Measurements from ENCODE around the gene CLSTN2. TPM values are rescaled to one million over a fixed set of nuclear protein-coding genes. Genes with fewer than 3 reads are reported as not detected.

CLSTN2 gene
- total RNA-seq, 1 donor from 2014 or later: 0.74 TPM

DNA sequence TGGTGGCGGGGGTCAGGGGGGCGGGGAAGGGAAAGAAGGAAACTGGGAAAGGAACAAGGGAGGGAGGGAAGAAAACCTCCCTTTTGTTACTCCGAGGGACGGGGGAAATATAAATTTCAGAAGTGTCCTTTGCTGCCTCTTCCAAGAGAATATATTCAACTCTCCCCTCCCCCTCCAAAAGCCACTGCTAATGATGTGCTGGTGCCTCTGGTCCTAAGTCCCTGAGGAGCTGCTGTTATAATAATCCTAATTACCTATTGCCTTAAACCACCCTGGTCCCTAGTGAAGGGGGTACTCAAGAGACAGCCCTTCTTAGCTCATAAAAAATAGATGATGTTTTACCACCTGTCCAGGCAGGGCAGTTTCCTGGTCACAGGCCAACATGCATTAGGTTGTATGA, 624.6 kb downstream of the CLSTN2 start:
- DNase-seq (ENCODE audit: low spot score): no peak
- no peak overlapping the region for H3K27ac Mint-ChIP-seq (ENCODE audit: unreplicated experiment)
- no peaks in the 10 kb centered on the region for H3K4me1 Mint-ChIP-seq (ENCODE audit: unreplicated experiment)
- TF ChIP-seq, protein P1, sequence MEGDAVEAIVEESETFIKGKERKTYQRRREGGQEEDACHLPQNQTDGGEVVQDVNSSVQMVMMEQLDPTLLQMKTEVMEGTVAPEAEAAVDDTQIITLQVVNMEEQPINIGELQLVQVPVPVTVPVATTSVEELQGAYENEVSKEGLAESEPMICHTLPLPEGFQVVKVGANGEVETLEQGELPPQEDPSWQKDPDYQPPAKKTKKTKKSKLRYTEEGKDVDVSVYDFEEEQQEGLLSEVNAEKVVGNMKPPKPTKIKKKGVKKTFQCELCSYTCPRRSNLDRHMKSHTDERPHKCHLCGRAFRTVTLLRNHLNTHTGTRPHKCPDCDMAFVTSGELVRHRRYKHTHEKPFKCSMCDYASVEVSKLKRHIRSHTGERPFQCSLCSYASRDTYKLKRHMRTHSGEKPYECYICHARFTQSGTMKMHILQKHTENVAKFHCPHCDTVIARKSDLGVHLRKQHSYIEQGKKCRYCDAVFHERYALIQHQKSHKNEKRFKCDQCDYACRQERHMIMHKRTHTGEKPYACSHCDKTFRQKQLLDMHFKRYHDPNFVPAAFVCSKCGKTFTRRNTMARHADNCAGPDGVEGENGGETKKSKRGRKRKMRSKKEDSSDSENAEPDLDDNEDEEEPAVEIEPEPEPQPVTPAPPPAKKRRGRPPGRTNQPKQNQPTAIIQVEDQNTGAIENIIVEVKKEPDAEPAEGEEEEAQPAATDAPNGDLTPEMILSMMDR (IDR thresholded peaks at IDR 0.05; ENCODE audit: unreplicated experiment): no peak
- H3K27me3 Mint-ChIP-seq (ENCODE audit: unreplicated experiment): peaks cover 1% of the 10 kb centered on the region
- no peak overlapping the region for H3K4me3 Mint-ChIP-seq (ENCODE audit: unreplicated experiment)
- H3K36me3 Mint-ChIP-seq (ENCODE audit: low read depth, unreplicated experiment): no peaks in the 10 kb centered on the region
- H3K9me3 Mint-ChIP-seq (ENCODE audit: unreplicated experiment): no peaks in the 10 kb centered on the region

DNA sequence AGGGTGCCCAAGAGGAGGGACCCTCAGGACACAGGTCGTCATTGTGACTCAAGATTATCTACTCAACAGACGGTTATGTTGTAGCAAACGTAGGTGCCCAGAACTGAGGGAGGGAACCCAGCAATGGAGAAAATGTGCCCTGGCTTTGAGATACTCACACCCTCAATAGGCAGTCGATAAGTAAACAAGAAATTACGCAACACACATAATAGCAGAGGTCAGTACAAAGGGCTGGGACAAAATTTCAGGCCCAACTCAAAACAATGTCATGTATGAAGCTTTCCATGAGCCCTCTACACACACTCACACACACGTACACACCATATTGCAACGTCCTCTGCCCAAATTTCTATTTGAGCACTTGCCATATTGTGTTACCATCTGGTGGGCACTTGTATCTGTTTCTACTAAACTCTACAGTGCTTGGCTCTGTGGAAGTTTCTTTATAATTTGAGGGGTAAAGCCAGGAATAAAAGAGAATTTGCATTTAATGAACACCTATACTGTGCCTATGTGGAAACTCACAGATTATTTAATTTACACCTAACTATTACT, 628.3 kb downstream of the CLSTN2 start:
- Mint-ChIP-seq H3K36me3 (ENCODE audit: low read depth, unreplicated experiment) (no peaks in the 10 kb centered on the region), H3K4me3 (ENCODE audit: unreplicated experiment) (no peak overlapping the region), H3K27ac (ENCODE audit: unreplicated experiment) (no peak overlapping the region), H3K4me1 (ENCODE audit: unreplicated experiment) (no peaks in the 10 kb centered on the region), H3K27me3 (ENCODE audit: unreplicated experiment) (peaks cover 1% of the 10 kb centered on the region), H3K9me3 (ENCODE audit: unreplicated experiment) (no peaks in the 10 kb centered on the region)
- no peak for DNase-seq (ENCODE audit: low spot score)
- TF ChIP-seq, protein P1 (IDR thresholded peaks at IDR 0.05; ENCODE audit: unreplicated experiment): no peak

DNA sequence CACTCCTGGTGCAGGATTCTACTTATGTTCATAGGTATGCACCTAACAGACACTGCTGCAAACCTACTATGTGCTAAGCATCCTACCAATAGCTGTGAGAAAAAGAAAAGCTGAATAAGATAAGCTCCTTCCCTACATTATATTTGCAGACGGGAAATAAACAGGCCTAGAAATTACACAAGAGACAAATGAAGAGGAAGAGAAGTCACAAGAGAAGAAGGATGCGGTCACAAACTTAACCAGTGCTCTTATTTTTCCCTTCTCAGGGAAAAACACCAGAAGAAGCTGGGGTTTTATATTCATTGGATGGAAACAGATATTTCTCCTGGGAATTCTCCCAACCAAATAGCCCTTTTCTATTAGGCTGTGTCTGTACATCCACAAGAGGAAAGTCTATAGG, 633.1 kb downstream of the CLSTN2 start:
- TF ChIP-seq, protein P1 (IDR thresholded peaks at IDR 0.05; ENCODE audit: unreplicated experiment): no peak
- H3K36me3 Mint-ChIP-seq (ENCODE audit: low read depth, unreplicated experiment): no peaks in the 10 kb centered on the region
- H3K4me3 Mint-ChIP-seq (ENCODE audit: unreplicated experiment): no peak overlapping the region
- H3K9me3 Mint-ChIP-seq (ENCODE audit: unreplicated experiment): no peaks in the 10 kb centered on the region
- no peak overlapping the region for H3K27ac Mint-ChIP-seq (ENCODE audit: unreplicated experiment)
- DNase-seq (ENCODE audit: low spot score): no peak
- H3K4me1 Mint-ChIP-seq (ENCODE audit: unreplicated experiment): no peaks in the 10 kb centered on the region
- H3K27me3 Mint-ChIP-seq (ENCODE audit: unreplicated experiment): no peaks in the 10 kb centered on the region

DNA sequence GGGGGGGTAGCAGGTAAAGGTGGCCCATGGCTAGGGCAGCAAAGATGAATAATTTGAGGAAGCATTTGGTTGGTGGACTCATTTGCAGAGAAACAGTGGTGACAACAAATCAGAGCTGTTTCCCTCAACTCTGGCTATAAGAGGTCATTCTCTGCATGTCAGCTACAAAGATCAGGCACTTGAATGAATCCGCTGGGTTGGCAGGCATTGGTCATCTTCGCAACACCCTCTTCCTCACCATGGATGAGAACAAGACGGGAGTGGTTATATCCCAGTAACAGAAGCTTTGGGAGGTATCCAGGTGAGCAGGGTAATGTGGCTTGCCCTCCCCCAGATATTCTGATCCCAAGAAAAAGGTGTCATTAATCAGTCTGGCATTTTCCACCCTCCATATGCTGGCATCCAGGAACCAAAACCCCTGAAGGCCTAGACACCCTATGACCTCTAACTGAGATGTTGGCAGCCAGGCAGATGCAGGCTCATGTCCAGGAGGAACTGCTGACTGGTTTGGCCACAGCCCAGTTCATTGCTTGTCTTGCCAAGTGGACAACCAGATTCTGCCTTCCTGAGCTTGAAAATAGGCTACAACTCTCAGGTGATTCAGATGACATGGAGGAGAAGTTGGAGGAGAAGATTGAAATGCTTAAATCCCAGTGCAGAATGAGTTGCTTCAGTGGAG, 634.0 kb downstream of the CLSTN2 start:
- no peaks in the 10 kb centered on the region for H3K27me3 Mint-ChIP-seq (ENCODE audit: unreplicated experiment)
- no peak overlapping the region for H3K27ac Mint-ChIP-seq (ENCODE audit: unreplicated experiment)
- TF ChIP-seq, protein P1 (IDR thresholded peaks at IDR 0.05; ENCODE audit: unreplicated experiment): no peak
- H3K4me3 Mint-ChIP-seq (ENCODE audit: unreplicated experiment): no peak overlapping the region
- no peaks in the 10 kb centered on the region for H3K36me3 Mint-ChIP-seq (ENCODE audit: low read depth, unreplicated experiment)
- no peaks in the 10 kb centered on the region for H3K9me3 Mint-ChIP-seq (ENCODE audit: unreplicated experiment)
- no peak for DNase-seq (ENCODE audit: low spot score)
- H3K4me1 Mint-ChIP-seq (ENCODE audit: unreplicated experiment): no peaks in the 10 kb centered on the region

DNA sequence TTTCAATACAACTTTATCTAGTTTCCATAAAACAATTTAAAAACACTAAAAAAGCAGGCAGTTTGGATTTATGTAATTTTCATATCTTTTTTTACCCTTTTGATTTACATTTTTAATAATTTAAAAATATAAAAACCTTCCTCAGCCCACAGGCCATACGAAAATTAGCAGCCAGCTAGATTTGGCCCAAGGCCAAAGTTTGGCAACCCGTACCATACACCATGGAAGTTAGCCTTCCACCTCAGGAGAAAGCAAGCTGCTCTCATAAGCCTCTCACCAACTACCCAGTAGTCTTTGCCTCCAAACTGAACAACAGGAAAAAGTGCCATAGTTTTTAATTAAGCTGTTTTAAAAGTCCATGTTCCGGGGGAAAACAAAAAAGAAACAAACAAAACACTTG, 635.6 kb downstream of the CLSTN2 start:
- Mint-ChIP-seq H3K36me3 (ENCODE audit: low read depth, unreplicated experiment) (no peaks in the 10 kb centered on the region), H3K27me3 (ENCODE audit: unreplicated experiment) (peaks cover 2% of the 10 kb centered on the region), H3K4me1 (ENCODE audit: unreplicated experiment) (no peaks in the 10 kb centered on the region), H3K27ac (ENCODE audit: unreplicated experiment) (no peak overlapping the region), H3K4me3 (ENCODE audit: unreplicated experiment) (no peak overlapping the region), H3K9me3 (ENCODE audit: unreplicated experiment) (no peaks in the 10 kb centered on the region)
- no peak for DNase-seq (ENCODE audit: low spot score)
- TF ChIP-seq, protein P1 (IDR thresholded peaks at IDR 0.05; ENCODE audit: unreplicated experiment): no peak
